Activated naive CD8-positive, alpha-beta T cell treated with anti-CD3 and anti-CD28 coated beads for 36 hours (primary cell): ENCODE results near the gene LAMP5. TPM values are rescaled to one million over a fixed set of nuclear protein-coding genes. Genes with fewer than 3 reads are reported as not detected.

ENCODE experiments used
- DNase-seq: peaks from one replicate; pipeline ENCODE4 v3.0.0; 2021
- H3K27ac Mint-ChIP-seq: one replicate; pipeline ENCODE4 v1.8.0; 2022; ENCODE audit warnings: mild to moderate bottlenecking, moderate library complexity, mixed read lengths
- H3K27me3 Mint-ChIP-seq: one replicate; pipeline ENCODE4 v1.8.0; 2022; ENCODE audit warnings: mild to moderate bottlenecking, mixed read lengths
- H3K36me3 Mint-ChIP-seq: one replicate; pipeline ENCODE4 v1.8.0; 2021; ENCODE audit warnings: mild to moderate bottlenecking, mixed read lengths
- H3K4me1 Mint-ChIP-seq: one replicate; pipeline ENCODE4 v1.8.0; 2021; ENCODE audit warnings: mixed read lengths
- H3K4me3 Mint-ChIP-seq: one replicate; pipeline ENCODE4 v1.8.0; 2022; ENCODE audit warnings: mild to moderate bottlenecking, moderate library complexity, mixed read lengths
- H3K9me3 Mint-ChIP-seq: one replicate; pipeline ENCODE4 v1.8.0; 2022; ENCODE audit warnings: mixed read lengths
- total RNA-seq, 2 experiments: library from RNA; stranded (reverse); gene quantifications; one replicate each; pipeline ENCODE4 v1.2.3, GENCODE V29; 2021

Gene LAMP5, protein sequence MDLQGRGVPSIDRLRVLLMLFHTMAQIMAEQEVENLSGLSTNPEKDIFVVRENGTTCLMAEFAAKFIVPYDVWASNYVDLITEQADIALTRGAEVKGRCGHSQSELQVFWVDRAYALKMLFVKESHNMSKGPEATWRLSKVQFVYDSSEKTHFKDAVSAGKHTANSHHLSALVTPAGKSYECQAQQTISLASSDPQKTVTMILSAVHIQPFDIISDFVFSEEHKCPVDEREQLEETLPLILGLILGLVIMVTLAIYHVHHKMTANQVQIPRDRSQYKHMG
- total RNA-seq: not detected

DNA sequence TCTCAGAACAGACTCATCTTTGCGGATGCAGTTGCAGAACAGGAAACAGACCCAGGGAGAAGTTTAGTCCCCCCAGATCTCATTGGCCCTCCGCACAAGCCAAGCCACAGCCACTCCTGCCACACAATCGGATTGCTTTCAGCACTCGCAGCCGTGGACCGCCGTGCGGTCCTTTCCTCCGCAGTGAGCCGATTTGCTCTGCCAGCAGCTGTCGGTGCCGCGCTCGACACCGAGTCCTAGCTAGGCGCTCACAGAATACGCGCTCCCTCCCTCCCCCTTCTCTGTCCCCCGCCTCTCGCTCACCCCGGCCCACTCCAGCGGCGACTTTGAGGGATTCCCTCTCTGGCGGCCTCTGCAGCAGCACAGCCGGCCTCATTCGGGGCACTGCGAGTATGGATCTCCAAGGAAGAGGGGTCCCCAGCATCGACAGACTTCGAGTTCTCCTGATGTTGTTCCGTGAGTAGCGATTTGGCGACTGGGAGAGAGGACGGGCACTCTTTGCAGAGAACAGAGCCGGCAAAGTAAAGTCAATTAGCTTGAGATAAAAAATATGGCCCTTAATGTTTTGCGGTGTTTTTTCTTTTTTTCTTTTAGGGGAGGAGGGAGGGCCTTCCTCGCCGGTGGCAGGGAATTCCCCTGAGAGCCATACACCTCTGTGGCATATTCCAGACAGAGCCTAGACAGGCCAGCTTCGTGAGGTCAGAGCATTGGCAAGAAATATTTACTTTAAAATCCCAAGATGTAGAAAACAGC lies at the start of gene LAMP5:
TSS of gene LAMP5 (plus strand) at position 130 of the 753 bp plus-strand sequence. CDS start at position 393, 263 bp downstream.
- peaks cover 81% of the 10 kb centered on the region for H3K27me3 Mint-ChIP-seq
- H3K9me3 Mint-ChIP-seq: no peaks in the 10 kb centered on the region
- H3K4me3 Mint-ChIP-seq: no peak within 1 kb of the TSS

DNA sequence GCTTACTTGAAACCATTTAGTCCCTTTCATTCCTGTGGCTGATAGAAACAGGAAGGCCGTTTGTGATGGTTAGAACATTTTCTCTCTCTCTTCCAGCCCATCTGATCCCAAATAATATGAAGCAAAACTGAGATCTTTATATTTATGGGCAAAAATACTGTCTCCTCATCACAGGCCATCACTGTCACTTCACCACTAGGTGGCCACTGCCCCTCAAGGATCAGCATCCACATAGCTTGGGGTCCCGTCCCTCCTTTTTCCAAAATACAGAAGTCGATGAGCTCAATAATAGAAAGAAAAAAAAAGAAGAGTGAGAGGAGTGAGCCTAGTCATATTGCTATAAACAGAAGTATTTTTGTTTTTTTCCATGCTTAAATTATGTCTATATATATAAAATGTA lies 46.4 kb upstream of the LAMP5 start:
- H3K27me3 Mint-ChIP-seq: no peaks in the 10 kb centered on the region
- H3K27ac Mint-ChIP-seq: no peak overlapping the region
- no peaks in the 10 kb centered on the region for H3K4me1 Mint-ChIP-seq
- DNase-seq: no peak
- no peak overlapping the region for H3K4me3 Mint-ChIP-seq
- no peaks in the 10 kb centered on the region for H3K36me3 Mint-ChIP-seq
- H3K9me3 Mint-ChIP-seq: peaks cover 5% of the 10 kb centered on the region

More for the DNA sequence above, at the start of gene LAMP5:
- H3K36me3 Mint-ChIP-seq: no peaks in the 10 kb centered on the region
- no peak within 1 kb of the TSS for H3K27ac Mint-ChIP-seq
- DNase-seq: no peak
- no peaks in the 10 kb centered on the region for H3K4me1 Mint-ChIP-seq

DNA sequence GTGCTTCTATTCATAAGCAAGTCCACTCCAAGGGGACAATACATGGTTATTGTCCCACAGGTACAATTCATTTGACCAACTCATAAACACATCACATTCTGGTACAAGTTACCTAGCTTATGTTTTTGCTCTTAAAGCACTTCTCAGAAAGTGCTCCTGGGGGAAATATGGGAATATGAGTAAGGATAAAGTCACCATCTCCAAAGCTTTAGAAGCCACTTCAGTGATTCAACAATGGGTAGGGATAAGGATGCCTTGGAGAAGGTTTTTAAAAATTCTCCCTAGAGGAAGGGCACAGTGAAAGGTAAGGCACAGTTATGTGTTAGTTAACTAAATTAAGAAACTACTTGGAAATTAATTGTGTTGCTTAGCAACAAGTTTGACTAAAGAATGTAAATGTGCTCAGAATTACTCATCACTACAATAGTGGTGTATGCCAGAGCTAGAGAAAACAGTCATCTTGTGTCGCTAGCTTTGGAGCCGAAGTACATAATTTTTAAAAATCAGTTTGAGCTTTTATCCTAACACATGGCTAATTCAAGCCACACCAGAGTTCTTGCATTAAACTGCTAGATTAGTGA lies 39.5 kb upstream of the LAMP5 start:
- no peak for DNase-seq
- Mint-ChIP-seq H3K27ac (no peak overlapping the region), H3K27me3 (no peaks in the 10 kb centered on the region), H3K36me3 (no peaks in the 10 kb centered on the region), H3K9me3 (no peaks in the 10 kb centered on the region), H3K4me1 (no peaks in the 10 kb centered on the region), H3K4me3 (no peak overlapping the region)

DNA sequence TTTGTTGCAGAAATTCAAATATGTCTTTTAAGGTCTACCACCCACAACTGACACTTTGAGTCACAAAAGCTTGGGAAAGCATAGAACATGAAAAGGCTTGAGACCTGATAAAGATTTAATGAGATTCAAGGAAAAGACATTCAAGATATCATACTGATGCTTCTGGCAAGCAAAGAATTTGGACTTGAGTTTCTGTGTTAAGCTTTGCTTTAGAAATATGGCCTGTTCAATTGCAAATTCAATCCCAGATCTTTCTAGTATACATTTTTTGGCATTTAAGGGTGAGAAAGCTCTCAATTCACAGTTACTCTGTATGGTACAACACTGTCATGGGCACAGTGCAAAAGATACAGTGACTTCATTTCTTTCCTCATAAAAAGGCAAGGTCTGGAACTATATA lies 38.9 kb upstream of the LAMP5 start:
- Mint-ChIP-seq H3K27me3 (no peaks in the 10 kb centered on the region), H3K36me3 (no peaks in the 10 kb centered on the region), H3K9me3 (no peaks in the 10 kb centered on the region), H3K4me1 (no peaks in the 10 kb centered on the region), H3K4me3 (no peak overlapping the region), H3K27ac (no peak overlapping the region)
- no peak for DNase-seq

DNA sequence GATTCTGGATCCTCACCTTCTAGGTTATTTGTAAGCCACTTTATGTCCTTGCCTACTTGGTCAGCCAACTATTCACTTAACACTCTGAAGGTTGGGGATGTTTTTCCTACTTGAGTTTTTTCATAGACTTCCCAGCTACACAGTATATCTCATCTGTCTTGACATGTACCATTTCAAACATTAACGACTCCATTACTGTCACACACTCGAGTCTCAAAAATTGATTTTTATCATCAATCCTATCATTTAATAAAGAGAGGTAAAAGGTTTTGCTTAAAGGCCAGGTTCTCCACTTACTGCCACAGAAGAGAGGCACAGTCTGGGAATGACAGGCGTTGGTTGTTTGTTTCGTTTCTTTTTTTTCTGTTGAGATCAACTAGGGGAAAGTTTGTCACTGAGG lies 38.2 kb upstream of the LAMP5 start:
- H3K27ac Mint-ChIP-seq: no peak overlapping the region

DNA sequence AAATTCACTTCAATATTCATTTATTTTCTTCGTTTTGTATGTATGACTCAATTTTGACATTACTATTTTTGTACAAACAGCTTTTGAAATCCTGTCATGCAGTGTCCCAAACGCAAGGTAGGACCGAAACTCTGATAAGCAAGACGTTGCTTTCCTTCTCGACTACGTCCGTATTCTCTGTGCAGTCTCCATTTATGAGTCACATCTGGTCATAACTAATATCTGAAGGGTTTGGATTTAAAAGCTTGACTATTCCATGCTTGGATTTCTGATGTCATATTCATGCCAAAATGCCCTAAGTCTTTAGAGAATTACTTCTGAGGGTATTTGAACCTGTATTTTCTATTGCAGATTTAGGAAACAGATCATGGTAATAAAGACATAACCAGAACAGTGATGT lies 37.8 kb upstream of the LAMP5 start:
- Mint-ChIP-seq H3K4me3 (no peak overlapping the region), H3K27ac (no peak overlapping the region), H3K27me3 (no peaks in the 10 kb centered on the region), H3K36me3 (no peaks in the 10 kb centered on the region), H3K4me1 (no peaks in the 10 kb centered on the region), H3K9me3 (no peaks in the 10 kb centered on the region)
- DNase-seq: no peak

More for the DNA sequence above, 38.2 kb upstream of the LAMP5 start:
- no peaks in the 10 kb centered on the region for H3K4me1 Mint-ChIP-seq
- no peaks in the 10 kb centered on the region for H3K9me3 Mint-ChIP-seq
- H3K27me3 Mint-ChIP-seq: no peaks in the 10 kb centered on the region
- H3K4me3 Mint-ChIP-seq: no peak overlapping the region
- no peak for DNase-seq
- no peaks in the 10 kb centered on the region for H3K36me3 Mint-ChIP-seq

DNA sequence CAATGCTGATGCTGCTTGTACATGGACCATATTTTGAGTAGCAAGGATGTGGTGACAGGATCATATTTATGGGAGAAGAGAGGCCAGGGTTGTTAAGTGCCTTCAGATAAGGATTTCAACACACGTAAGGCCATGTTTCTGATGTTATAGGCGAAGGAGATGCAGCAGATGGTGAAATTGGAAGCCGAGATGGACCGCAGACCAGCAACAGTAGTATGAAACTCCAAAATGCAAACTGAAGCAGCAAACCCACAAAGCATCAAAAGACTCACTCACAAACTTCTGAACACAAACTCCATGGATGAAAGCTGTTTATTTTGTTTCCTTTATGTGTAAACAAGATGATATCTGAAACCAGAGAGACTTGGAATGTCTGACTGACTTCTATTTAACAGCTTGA lies 35.6 kb upstream of the LAMP5 start:
- no peak for DNase-seq
- Mint-ChIP-seq H3K27me3 (no peaks in the 10 kb centered on the region), H3K4me3 (no peak overlapping the region), H3K9me3 (no peaks in the 10 kb centered on the region), H3K4me1 (no peaks in the 10 kb centered on the region), H3K36me3 (no peaks in the 10 kb centered on the region), H3K27ac (no peak overlapping the region)

DNA sequence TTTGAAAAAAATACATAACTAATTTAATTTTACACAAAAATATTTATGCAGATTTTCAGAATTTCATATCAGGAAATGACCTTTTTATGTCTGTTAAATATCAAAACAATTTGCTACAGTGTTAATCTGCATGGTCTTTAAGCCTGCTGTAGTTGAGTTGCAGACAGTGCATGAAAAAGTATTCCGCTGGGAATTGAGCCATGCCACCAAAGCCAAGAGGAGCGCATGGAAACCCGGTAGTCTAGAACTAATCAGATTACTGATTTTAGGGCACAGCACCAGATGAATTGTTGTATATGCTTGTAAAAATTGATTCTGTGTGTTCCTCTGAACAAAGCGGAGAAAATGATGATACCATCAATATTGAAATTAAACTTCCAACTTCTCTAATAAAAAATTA lies 34.3 kb upstream of the LAMP5 start:
- Mint-ChIP-seq H3K4me3 (no peak overlapping the region), H3K9me3 (no peaks in the 10 kb centered on the region), H3K36me3 (no peaks in the 10 kb centered on the region), H3K27me3 (no peaks in the 10 kb centered on the region), H3K27ac (no peak overlapping the region), H3K4me1 (no peaks in the 10 kb centered on the region)
- no peak for DNase-seq

DNA sequence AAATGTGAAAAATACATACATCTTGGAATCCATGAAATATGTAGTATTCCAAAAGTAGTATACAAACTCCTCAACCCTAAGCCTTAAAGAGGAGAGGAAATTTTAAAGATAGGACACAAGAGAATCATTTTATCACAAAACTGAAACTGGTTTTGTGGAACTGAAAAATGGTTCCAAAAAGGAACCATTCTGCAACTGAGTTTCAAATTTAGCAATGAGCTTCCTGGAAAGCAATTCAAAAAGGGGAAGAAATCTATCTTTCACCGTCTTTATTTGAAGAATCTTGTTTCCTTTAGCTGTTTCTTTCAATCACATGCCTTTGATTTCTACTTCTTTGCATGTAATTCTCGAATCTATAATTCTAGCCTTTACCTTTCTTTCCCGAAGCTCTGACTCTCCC lies 32.2 kb upstream of the LAMP5 start:
- Mint-ChIP-seq H3K27ac (no peak overlapping the region), H3K9me3 (no peaks in the 10 kb centered on the region), H3K4me3 (no peak overlapping the region), H3K27me3 (no peaks in the 10 kb centered on the region), H3K36me3 (no peaks in the 10 kb centered on the region), H3K4me1 (no peaks in the 10 kb centered on the region)
- DNase-seq: no peak

DNA sequence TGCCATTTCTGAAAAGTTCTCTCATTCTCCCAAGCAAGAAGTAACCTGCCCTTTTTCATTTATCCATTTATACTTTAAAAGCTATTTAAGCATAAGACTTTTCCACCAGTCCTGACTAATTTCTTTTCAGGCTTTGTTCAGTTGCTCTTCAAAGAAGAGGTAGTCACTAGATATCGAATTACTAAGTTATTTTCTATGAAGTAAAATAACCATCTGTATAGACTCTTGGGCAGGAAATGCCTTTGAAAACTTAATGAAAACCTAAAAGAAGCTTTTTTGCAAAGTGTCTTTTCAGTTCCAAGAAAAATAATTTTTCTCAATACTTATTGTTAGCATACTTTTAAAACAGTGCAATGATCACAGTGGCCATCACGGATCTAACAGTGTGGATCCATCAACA lies 31.3 kb upstream of the LAMP5 start:
- Mint-ChIP-seq H3K4me1 (no peaks in the 10 kb centered on the region), H3K9me3 (no peaks in the 10 kb centered on the region), H3K27me3 (no peaks in the 10 kb centered on the region), H3K27ac (no peak overlapping the region), H3K4me3 (no peak overlapping the region), H3K36me3 (no peaks in the 10 kb centered on the region)
- DNase-seq: no peak

DNA sequence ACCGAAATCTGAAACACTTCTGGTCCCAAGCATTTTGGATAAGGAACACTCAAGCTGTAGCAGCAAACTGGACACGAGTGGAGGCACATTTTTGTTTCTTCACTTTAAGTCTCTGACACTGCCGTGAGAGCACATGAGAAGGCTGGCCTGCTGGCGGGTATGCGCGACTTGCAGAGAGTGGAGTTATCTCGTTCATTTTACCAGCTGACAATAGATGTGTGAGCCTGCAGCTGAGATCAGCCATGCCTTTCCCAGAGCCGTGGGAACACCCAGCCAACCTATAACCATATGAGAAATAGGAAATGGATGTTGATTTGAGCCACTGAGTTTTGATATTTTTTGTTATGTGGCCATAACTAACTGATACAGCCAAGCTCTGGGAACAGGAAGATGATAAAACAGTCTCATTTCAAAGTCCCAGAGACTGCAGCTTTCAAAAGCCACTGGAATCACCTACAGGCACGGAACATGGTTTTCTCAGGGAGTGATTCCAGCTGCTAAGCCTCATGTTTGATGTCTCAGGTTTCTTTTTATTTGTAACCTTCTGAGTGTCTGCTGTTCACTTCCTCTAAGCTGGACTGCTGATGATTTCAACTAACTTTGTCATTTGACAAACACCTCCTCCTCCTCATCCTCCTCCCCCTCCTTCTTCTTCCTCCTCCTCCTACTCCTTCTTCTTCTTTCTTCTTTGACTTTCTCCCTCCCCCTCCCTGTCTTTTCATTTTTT lies 28.6 kb upstream of the LAMP5 start:
- no peaks in the 10 kb centered on the region for H3K9me3 Mint-ChIP-seq
- DNase-seq: no peak
- H3K27me3 Mint-ChIP-seq: no peaks in the 10 kb centered on the region
- H3K27ac Mint-ChIP-seq: no peak overlapping the region
- H3K36me3 Mint-ChIP-seq: no peaks in the 10 kb centered on the region
- H3K4me3 Mint-ChIP-seq: no peak overlapping the region
- no peaks in the 10 kb centered on the region for H3K4me1 Mint-ChIP-seq

DNA sequence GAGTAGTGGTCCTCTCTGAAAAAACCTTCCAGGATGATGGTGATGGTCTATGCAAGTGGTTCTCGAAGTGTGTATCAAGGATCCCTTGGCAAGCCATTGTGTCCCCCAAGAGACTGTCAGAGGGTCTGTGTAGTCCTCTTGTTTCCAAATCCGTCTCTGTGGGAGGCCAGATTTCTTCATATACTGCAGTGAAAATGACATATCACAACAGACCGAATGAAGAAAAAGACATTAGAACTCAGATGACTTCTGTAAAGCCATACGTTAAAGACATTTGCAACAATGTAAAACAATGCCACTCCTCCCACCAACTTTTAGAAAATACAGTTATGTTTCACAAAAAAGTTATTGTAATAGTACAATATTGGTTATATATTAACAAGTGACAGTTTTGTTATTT lies 27.2 kb upstream of the LAMP5 start:
- H3K9me3 Mint-ChIP-seq: no peaks in the 10 kb centered on the region

DNA sequence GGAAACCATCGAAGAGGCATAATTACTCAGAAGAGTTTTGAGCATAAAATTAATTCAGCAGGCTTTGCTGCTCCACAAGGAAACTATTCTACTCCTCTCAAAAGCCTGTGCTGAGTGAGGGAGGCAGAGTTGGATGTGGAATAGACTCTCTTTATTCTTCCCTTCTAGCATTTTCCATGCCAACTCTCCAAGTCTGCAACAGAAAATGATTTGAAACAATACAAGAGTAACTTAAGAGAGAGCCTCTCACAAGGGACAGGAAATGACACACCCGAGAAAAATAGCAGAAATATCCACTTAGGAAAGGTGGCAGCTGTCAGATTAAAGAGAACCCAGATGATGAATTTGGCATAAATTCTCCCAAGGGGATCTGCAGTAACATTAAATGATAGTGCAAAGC lies 26.3 kb upstream of the LAMP5 start:
- Mint-ChIP-seq H3K27ac (no peak overlapping the region), H3K36me3 (no peaks in the 10 kb centered on the region), H3K4me1 (no peaks in the 10 kb centered on the region), H3K9me3 (no peaks in the 10 kb centered on the region), H3K27me3 (peaks cover 4% of the 10 kb centered on the region), H3K4me3 (no peak overlapping the region)
- DNase-seq: no peak

More for the DNA sequence above, 27.2 kb upstream of the LAMP5 start:
- Mint-ChIP-seq H3K27me3 (peaks cover 4% of the 10 kb centered on the region), H3K4me3 (no peak overlapping the region), H3K4me1 (no peaks in the 10 kb centered on the region), H3K27ac (no peak overlapping the region), H3K36me3 (no peaks in the 10 kb centered on the region)
- DNase-seq: no peak

DNA sequence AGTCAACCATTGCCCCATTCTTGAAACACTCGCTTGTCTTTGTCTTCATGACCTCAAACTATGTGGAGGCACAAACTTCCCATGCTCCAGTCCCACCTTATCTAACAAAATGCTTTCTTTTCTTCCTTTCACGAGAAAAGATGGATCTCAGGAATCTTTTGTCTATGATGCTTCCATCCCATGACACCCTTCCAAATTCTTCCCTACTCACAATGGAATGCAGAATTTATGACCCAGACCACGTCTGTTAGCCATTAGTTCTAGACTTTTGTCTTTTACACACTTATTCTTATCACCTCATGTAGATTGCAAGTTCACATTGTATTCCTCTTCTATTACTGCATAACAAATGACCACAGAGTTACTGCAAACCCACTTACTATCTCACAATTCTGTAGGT lies 24.2 kb upstream of the LAMP5 start:
- H3K9me3 Mint-ChIP-seq: no peaks in the 10 kb centered on the region
- no peak for DNase-seq

DNA sequence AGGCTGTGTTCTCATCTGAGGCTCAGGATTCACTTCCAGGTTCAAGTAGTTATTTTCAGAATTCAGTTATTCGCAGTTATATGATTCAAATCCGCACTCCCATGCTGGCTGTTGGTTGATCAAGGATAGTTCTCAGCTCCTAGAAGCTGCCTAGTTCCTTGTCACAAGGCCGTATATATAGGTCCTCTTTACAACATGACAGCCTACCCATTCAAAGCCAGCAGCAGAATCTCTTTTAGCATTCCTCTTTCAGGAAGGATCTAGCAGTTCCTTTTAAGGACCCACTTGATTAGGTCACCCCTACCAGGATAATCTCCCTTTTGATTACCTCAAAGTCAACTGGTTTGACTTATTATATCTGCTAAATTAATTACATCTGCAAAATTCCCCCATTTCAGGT lies 23.8 kb upstream of the LAMP5 start:
- peaks cover 4% of the 10 kb centered on the region for H3K27me3 Mint-ChIP-seq
- no peaks in the 10 kb centered on the region for H3K9me3 Mint-ChIP-seq
- H3K27ac Mint-ChIP-seq: no peak overlapping the region
- H3K4me1 Mint-ChIP-seq: no peaks in the 10 kb centered on the region
- no peaks in the 10 kb centered on the region for H3K36me3 Mint-ChIP-seq
- H3K4me3 Mint-ChIP-seq: no peak overlapping the region
- DNase-seq: no peak

More for the DNA sequence above, 24.2 kb upstream of the LAMP5 start:
- Mint-ChIP-seq H3K4me1 (no peaks in the 10 kb centered on the region), H3K4me3 (no peak overlapping the region), H3K27me3 (peaks cover 4% of the 10 kb centered on the region), H3K27ac (no peak overlapping the region), H3K36me3 (no peaks in the 10 kb centered on the region)
